GM21360 (cell line): Measurements from ENCODE around the gene THAP12.

Source experiments
- ATAC-seq: cut with Tn5 transposase; IDR thresholded peaks from one replicate; pipeline ENCODE4 v1.9.1; 2021; ENCODE audit warnings: mild to moderate bottlenecking, moderate library complexity; ENCODE audit not compliant: unreplicated experiment

The THAP12 gene

DNA sequence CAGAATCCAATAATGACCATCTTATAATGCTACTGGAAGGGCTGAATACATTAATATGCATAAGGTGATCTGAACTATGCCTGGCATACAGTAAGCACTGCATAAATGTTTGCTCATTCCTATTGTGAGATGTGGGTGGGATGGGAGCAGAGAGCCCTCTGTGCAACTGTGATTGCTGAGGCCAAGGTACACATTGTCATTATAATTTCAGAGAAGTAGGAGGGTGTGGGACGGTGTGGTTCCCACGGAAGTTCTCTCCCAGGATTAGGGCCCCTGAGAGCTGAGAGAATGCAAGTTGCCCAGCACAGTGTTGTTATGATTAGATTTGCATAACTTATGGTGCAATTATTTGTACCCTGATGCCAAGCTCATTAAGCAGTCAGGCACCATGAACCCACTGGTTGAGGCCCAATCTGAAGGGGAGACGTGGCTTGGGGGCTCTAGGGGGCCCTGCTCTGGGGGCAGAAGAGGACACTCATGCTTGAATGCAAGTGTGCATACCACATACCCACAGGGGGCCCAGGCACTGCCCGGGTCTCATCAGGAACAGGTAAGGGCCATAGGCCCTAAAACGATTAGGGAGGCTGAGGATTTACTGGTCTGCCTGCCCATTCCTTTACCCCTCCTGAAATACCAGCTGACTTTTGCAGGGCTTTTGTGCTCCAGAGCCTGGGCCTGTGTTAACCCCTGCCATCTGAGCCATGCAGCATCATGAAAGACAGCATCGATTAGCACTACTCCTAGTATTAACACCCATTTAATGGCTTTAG lies 72.8 kb downstream of the THAP12 start:
- no peak for ATAC-seq

GRCh38 chr11:76307396-76307795 lies 73.5 kb downstream of the THAP12 start:
- ATAC-seq = no peak

- no peak for ATAC-seq
Measured at GRCh38 chr11:76303399-76303798, 77.5 kb downstream of the THAP12 start.

DNA sequence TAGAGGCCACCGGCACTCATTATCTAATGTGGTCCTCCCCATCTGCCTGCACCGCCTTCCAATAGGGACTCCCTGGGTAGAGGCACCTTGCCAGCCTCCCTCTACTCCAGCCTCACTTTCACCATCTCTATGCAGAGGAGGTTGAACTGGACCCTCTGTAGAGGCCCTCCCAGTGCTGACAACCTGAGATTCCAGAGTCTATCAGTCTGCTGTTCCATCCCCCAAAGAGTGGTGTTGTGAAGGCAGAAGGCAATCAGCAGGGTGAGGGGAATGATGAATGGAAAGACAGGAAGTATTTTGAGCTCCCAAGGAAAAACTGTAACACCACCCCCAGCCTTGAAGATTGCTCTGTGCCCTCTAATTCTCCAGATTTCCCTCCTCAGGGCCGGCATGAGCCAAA lies 77.9 kb downstream of the THAP12 start:
- ATAC-seq = no peak
